BJ (cell line): Measurements from ENCODE around the gene MCIDAS. TPM values are rescaled to one million over a fixed set of nuclear protein-coding genes. Genes with fewer than 3 reads are reported as not detected.
A peak's percentile ranks its signal among the peaks of the same experiment; 100 is the strongest.

Experiments
- CTCF ChIA-PET: fragments of 350-600 bp; formaldehyde crosslinking; extraction: SDS; loops from one replicate; lab custom pipeline; 2021; ENCODE audit warnings: antibody characterized with exemption, inconsistent platforms; lab: Yijun Ruan, JAX
- POLR2A ChIA-PET: fragments of 300-600 bp; sonication (Branson Sonifier 250); formaldehyde crosslinking; extraction: SDS; loops from one replicate; lab custom pipeline; 2021; ENCODE audit warnings: antibody characterized with exemption; lab: Charles Lee
- DNase-seq: peaks from one replicate; pipeline ENCODE4 v3.0.0-alpha.2; 2011; ENCODE audit warnings: low read depth
- H3K27me3 ChIP-seq: 2 replicates; pipeline ENCODE4 v1.6.0; 2011; ENCODE audit warnings: low read length; ENCODE audit not compliant: control insufficient read depth, insufficient read depth
- H3K36me3 ChIP-seq: 2 replicates; pipeline ENCODE4 v1.5.1; 2011; ENCODE audit warnings: low read length; ENCODE audit not compliant: control insufficient read depth, insufficient read depth
- H3K4me3 ChIP-seq: 2 replicates; pipeline ENCODE4 v1.5.1; 2011; ENCODE audit warnings: low read depth, mild to moderate bottlenecking, control low read depth, low read length
- CTCF ChIP-seq: IDR thresholded peaks from 2 replicates; pipeline ENCODE4 v1.5.1; 2011; ENCODE audit warnings: low read depth, mild to moderate bottlenecking, control low read depth, inconsistent platforms, low read length, moderate library complexity; ENCODE audit not compliant: insufficient read depth
- polyA plus RNA-seq: library from polyadenylated mRNA; depleted of rRNA; stranded (reverse); fragments of >200 nt; gene quantifications from 2 replicates; pipeline ENCODE4 v1.2.3, GENCODE V29; 2011

The MCIDAS gene
- polyA plus RNA-seq, 1 experiment, result 0.04 TPM

DNA sequence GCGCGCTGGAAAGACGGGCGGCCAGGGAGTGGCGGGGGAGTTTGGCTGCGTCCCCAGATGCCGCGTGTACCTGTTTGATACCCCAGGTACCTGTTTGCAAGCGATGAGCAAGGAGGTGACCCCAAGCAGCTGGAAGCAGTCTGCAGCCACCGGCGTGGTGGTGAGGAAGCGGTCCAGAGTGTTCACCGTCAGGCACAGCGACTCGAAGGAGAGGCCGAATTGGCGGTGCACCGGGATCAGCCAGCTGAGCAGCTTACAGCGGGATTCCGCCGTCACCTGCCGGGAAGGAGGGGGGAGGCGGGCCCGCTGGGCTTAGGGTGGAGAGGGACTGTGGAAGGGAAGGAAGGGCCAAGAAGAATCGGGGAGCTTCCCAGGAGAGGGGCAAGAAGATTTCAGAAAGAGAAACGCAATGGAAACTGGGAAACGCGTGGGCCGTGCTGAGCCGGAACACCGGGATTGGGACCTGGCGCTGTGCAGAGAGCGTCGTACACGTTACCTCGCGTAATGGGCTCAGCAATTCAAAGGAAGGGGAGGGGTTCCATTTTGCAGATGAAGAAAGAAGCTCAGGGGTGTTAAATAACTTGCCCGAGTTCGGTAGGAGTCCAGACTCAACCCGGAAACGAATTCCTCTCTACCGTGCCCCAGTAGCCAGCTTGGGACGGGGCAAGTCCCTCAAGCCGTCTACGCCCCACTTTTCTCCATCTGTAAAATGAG is 5.3 kb upstream of the MCIDAS start:
- DNase-seq, result no peak
- TF ChIP-seq CTCF, result no peak
- POLR2A ChIA-PET, result no interaction called here
- Histone ChIP-seq H3K27me3 (peaks cover 52% of the 10 kb centered on the region), H3K4me3 (peak overlapping the region; percentile 43), H3K36me3 (no peaks in the 10 kb centered on the region)
- CTCF ChIA-PET, result interaction anchor here (0.7 to 1.3 kb wide), 5 partner anchors 9 to 71 kb away, joined by 3 to 4 read pairs (median 3); no protein-coding TSS in a partner anchor

DNA sequence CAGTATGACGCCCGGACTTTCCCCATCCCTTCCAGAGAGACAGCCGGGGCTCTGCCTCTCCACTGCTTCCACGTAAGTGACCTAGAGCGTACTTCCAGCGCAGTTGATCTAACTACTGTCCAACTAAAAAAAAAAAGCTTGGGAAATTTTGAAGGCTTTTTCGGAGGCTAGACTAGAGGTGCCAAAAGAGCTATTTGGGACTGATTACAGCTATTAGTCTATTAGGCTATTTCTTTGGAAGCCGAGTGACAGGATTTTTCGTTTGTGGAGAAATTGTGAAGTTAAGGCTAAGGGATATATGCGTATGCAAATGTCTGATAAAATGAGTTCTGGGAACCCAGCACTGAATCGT is 4.8 kb upstream of the MCIDAS start:
- Histone ChIP-seq H3K27me3 (peaks cover 53% of the 10 kb centered on the region), H3K36me3 (no peaks in the 10 kb centered on the region), H3K4me3 (no peak overlapping the region)
- CTCF ChIA-PET, result interaction anchor here (0.7 to 1.3 kb wide), 4 partner anchors 12 to 152 kb away, joined by 3 to 4 read pairs (median 3); no protein-coding TSS in a partner anchor
- POLR2A ChIA-PET, result no interaction called here
- TF ChIP-seq CTCF, result no peak
- DNase-seq, result no peak

DNA sequence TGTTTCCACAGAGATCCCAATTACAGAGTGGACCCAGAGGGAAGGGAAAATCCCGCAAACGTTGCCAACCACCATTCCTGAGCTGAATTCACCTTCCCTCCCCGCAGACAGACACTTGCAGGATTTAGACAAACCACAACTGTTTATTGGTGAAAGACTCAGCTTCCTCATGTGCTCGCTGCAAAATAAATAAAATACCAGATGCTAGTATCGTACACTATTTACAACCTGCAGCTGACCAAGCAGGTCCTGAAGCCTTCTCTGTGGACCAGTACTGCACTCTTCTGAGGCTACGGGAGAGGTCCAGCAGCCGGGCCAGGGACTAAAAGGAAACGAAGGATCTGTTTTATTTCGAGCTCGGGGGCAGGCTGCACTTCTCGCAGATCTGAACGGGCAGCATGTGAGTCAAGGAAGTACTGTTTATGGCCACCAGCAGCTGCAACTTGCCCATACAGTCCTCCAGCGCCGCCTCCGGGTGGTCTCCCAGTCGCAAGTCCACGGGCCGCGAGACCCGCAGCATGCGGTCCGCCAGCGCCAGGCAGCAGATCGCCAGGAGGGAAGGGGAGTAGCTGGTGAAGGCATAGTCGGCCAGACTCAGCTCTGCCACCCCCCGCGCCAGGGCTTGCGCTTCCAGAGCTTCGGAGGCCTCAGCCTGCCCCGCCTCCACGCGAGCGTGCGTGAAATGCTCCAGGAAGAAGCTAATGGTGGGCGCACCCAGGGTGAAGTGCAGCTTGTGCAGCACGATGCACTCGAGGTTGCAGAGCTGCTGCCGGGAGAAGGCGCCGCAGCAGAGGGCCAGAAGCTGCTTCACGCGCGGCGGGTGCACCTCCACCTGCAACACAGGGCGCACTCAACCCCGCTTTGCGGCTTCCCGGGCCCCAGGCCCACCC is 4.2 kb upstream of the MCIDAS start:
- DNase-seq, result no peak
- peaks cover 58% of the 10 kb centered on the region for H3K27me3 ChIP-seq
- H3K4me3 ChIP-seq, result no peak overlapping the region
- CTCF ChIA-PET, result interaction anchor here (0.7 to 1.3 kb wide), 5 partner anchors 11 to 152 kb away, joined by 3 to 4 read pairs (median 3); no protein-coding TSS in a partner anchor
- no peak for TF ChIP-seq CTCF
- H3K36me3 ChIP-seq, result no peaks in the 10 kb centered on the region
- POLR2A ChIA-PET, result no interaction called here

GRCh38 chr5:55230086-55230629 is 3.0 kb upstream of the MCIDAS start:
- no peak for TF ChIP-seq CTCF
- H3K27me3 ChIP-seq, result peaks cover 69% of the 10 kb centered on the region
- DNase-seq, result no peak
- no peak overlapping the region for H3K4me3 ChIP-seq
- ChIA-PET POLR2A (no interaction called here), CTCF (interaction anchor here (0.7 to 1.2 kb wide), 2 partner anchors 9 to 10 kb away, joined by 3 to 4 read pairs; no protein-coding TSS in a partner anchor)
- no peaks in the 10 kb centered on the region for H3K36me3 ChIP-seq
